ENCODE measurements around the gene ARHGAP26.
"Not testable (repeated sequence)": the region's sequence is repeated elsewhere in the genome, so short reads cannot be mapped to it uniquely, and the experiment has no call there.

ARHGAP26 gene

GRCh38 chr5:142931896-142932686 is 161.9 kb downstream of the ARHGAP26 start:
- no peak for DNase-seq
- intact Hi-C loops (cut with DNase I), result no loop called here

GRCh38 chr5:142934051-142934762 is 164.0 kb downstream of the ARHGAP26 start:
- no peak for DNase-seq
- intact Hi-C loops (cut with DNase I), result no loop called here

GRCh38 chr5:142935014-142935413 is 164.8 kb downstream of the ARHGAP26 start:
- DNase-seq, result no peak

GRCh38 chr5:142937374-142937773 is 167.2 kb downstream of the ARHGAP26 start:
- DNase-seq, result no peak
- intact Hi-C loops (cut with DNase I), result no loop called here

More at GRCh38 chr5:142935014-142935413, 164.8 kb downstream of the ARHGAP26 start:
- intact Hi-C loops (cut with DNase I), result no loop called here

GRCh38 chr5:142938266-142938880 is 168.2 kb downstream of the ARHGAP26 start:
- DNase-seq, result peak in 2 of 42 donors; percentile 16 to 22
- intact Hi-C loops (cut with DNase I), result no loop called here

GRCh38 chr5:142939006-142939405 is 168.8 kb downstream of the ARHGAP26 start:
- no peak for DNase-seq
- intact Hi-C loops (cut with DNase I), result no loop called here

- intact Hi-C loops (cut with DNase I), result no loop called here
- DNase-seq, result no peak
These were observed 169.7 kb downstream of the ARHGAP26 start for GRCh38 chr5:142939884-142940283.

- intact Hi-C loops (cut with DNase I), result no loop called here
- DNase-seq, result no peak
These were observed 171.1 kb downstream of the ARHGAP26 start for GRCh38 chr5:142941245-142941644.

GRCh38 chr5:142942901-142943300 is 172.7 kb downstream of the ARHGAP26 start:
- intact Hi-C loops (cut with DNase I), result no loop called here

GRCh38 chr5:142944140-142944539 is 174.0 kb downstream of the ARHGAP26 start:
- no peak for DNase-seq
- intact Hi-C loops (cut with DNase I), result no loop called here

More at GRCh38 chr5:142942901-142943300, 172.7 kb downstream of the ARHGAP26 start:
- DNase-seq, result no peak

GRCh38 chr5:142945321-142945720 is 175.1 kb downstream of the ARHGAP26 start:
- intact Hi-C loops (cut with DNase I), result no loop called here
- no peak for DNase-seq

GRCh38 chr5:142945845-142946244 is 175.7 kb downstream of the ARHGAP26 start:
- intact Hi-C loops (cut with DNase I), result no loop called here
- no peak for DNase-seq

GRCh38 chr5:142946547-142947426 is 176.6 kb downstream of the ARHGAP26 start:
- DNase-seq, result peak in 2 of 42 donors; percentile 15 to 19
- intact Hi-C loops (cut with DNase I), result no loop called here

- DNase-seq, result no peak
- intact Hi-C loops (cut with DNase I), result no loop called here
These were observed 177.2 kb downstream of the ARHGAP26 start for GRCh38 chr5:142947427-142947709.

- intact Hi-C loops (cut with DNase I), result no loop called here
- DNase-seq, result no peak
These were observed 182.1 kb downstream of the ARHGAP26 start for GRCh38 chr5:142952229-142952628.

GRCh38 chr5:142952871-142953270 is 182.7 kb downstream of the ARHGAP26 start:
- DNase-seq; intact Hi-C loops (cut with DNase I): not testable (repeated sequence)

GRCh38 chr5:142954455-142954854 is 184.3 kb downstream of the ARHGAP26 start:
- intact Hi-C loops (cut with DNase I), result no loop called here
- no peak for DNase-seq

- intact Hi-C loops (cut with DNase I), result loop anchor here (2.0 kb wide), 1 partner anchor 29 kb away; no protein-coding TSS in a partner anchor
- DNase-seq, result no peak
These were observed 185.5 kb downstream of the ARHGAP26 start for GRCh38 chr5:142955628-142956027.

- intact Hi-C loops (cut with DNase I), result loop anchor here (2.0 kb wide), 1 partner anchor 31 kb away; no protein-coding TSS in a partner anchor
These were observed 187.4 kb downstream of the ARHGAP26 start for GRCh38 chr5:142957528-142957927.

More at GRCh38 chr5:142957528-142957927, 187.4 kb downstream of the ARHGAP26 start:
- peak in 14 of 42 donors; percentile 5 to 59 (median 20) for DNase-seq

All from head of caudate nucleus (tissue), 42 donors.